ENCODE results near the gene CREB5.

DNA sequence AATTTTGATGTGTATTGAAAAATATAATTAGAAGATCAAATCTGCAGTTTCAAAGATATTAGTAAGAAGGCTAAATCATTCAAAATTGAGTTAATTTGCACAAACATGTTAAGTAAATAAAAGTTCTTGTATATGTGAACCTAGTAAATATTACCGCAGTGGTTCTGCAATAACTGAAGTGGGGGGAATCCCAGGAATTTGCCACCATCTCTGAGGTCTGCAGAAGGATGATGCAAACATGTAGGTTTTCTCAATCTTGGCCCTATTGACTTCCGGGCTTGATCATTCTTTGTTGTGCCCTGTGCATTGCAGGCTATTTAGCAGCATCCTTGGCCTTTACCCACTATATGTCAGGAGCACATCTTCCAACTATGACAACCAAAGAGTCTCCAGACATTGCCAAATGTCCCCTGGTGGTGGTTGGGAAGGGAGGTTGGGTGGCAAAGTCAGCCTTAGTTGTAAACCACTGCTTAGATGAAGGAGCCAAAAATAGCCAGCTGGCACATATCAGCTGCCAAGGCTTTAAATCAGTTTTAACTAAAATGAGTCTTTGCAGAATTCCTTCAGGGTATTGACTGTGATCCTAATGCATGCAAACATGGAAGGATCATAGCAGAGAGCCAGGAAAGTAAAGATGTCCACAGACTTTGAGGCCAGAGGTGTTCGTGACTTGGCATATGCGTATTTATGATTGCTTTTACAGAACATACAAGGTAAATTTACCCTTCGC is 399.5 kb downstream of the CREB5 start:
- TF ChIP-seq TOX (CRISPR knock-in tag; IDR thresholded peaks at IDR 0.05; ENCODE audit: borderline replicate concordance) (no peak), RARB (CRISPR knock-in tag; IDR thresholded peaks at IDR 0.05) (no peak), ZFP3 (CRISPR knock-in tag; IDR thresholded peaks at IDR 0.05) (no peak), PPARA (CRISPR knock-in tag; IDR thresholded peaks at IDR 0.05; ENCODE audit: borderline replicate concordance) (no peak)

All from SK-N-SH treated with all-trans-retinoic acid at 6 μM for 48 hours (cell line).